Body of pancreas (tissue), 4 donors: Measurements from ENCODE around the gene ZKSCAN4. TPM values are rescaled to one million over a fixed set of nuclear protein-coding genes. Genes with fewer than 3 reads are reported as not detected.

Source experiments
- ATAC-seq: fragments of 150-250 bp; one replicate; pipeline ENCODE4 v1.9.1; 2016
- DNase-seq, 4 donors: peaks; one replicate each; pipeline ENCODE4 v3.0.0-alpha.2; 2019
- H3K27ac ChIP-seq, 4 donors: fragments of 200-600 bp; sonication (generic); 1 replicate in 3 of 4; 2 replicates in 1 of 4; pipeline versions ENCODE4 v1.5.1 to v1.6.1; 2016 to 2019; ENCODE audit warnings: mild to moderate bottlenecking in 1 of 4, mixed read lengths in 1 of 4, moderate library complexity in 1 of 4
- H3K27me3 ChIP-seq, 2 donors: fragments of 200-600 bp; sonication (generic); one replicate each; pipeline ENCODE4 v1.6.0; 2016; ENCODE audit warnings: mild to moderate bottlenecking in 1 of 2
- H3K36me3 ChIP-seq, 2 donors: fragments of 200-600 bp; sonication (generic); replicated peaks in 1 of 2; 2 replicates each; pipeline ENCODE4 v1.5.1; 2016; ENCODE audit warnings: low read depth in 2 of 2; ENCODE audit not compliant: insufficient read depth in 1 of 2
- H3K4me1 ChIP-seq: fragments of 200-600 bp; sonication (generic); one replicate; pipeline ENCODE4 v1.6.0; 2016
- H3K4me3 ChIP-seq, 2 donors: fragments of 200-600 bp; sonication (generic); 1 replicate in 1 of 2; 2 replicates in 1 of 2; pipeline ENCODE4 v1.5.1; 2016 to 2019
- H3K9me3 ChIP-seq, 3 donors: fragments of 200-600 bp; sonication (generic); 1 replicate in 2 of 3; 2 replicates in 1 of 3; pipeline ENCODE4 v1.5.1; 2016
- POLR2A ChIP-seq, 3 donors: fragments of 450-650 bp; IDR thresholded peaks; one replicate each; pipeline ENCODE4 v1.6.1; 2016; ENCODE audit warnings: antibody characterized with exemption in 3 of 3, mild to moderate bottlenecking in 2 of 3
- WGBS, 2 donors: methylation state at CpG; one replicate each; pipeline ENCODE4 v1.1.5; 2017; 5-methylcytosine and 5-hydroxymethylcytosine counted together
- intact Hi-C: fragments of 100-400 bp; cut with DNase I; formaldehyde crosslinking; loops from one replicate; pipeline ENCODE4 v1.15.1; 2023
- total RNA-seq, 2 donors: library from RNA; depleted of rRNA; stranded (reverse); fragments of >200 nt; gene quantifications; one replicate each; pipeline ENCODE4 v1.1.0, GENCODE V29; 2016
- TF ChIP-seq, protein P1 (sequence below), 7 experiments: fragments of 450-650 bp in 4 of 7; fragments of 200-600 bp in 3 of 7; sonication (generic) in 3 of 7; IDR thresholded peaks; one replicate each; pipeline ENCODE4 v1.5.1; 2016 to 2019; ENCODE audit warnings: antibody characterized with exemption in 7 of 7

ZKSCAN4 gene
- total RNA-seq, 2 donors from 2014 or later, result 2.3 to 2.6 TPM

- intact Hi-C loops, result loop anchor here (10.0 kb wide), 1 partner anchor 70 kb away; the partner anchor contains the start of gene ZSCAN31
- DNase-seq (no peak), ATAC-seq (no peak)
- no peak overlapping the region for H3K27ac ChIP-seq
- H3K9me3 ChIP-seq, result no peaks in the 10 kb centered on the region
- H3K27me3 ChIP-seq, result no peaks in the 10 kb centered on the region
- no peak overlapping the region for H3K4me3 ChIP-seq
- H3K36me3 ChIP-seq, result no peaks in the 10 kb centered on the region
- peaks cover 8% of the 10 kb centered on the region for H3K4me1 ChIP-seq
- TF ChIP-seq POLR2A (IDR thresholded peaks at IDR 0.05), result no peak
- TF ChIP-seq, protein P1, sequence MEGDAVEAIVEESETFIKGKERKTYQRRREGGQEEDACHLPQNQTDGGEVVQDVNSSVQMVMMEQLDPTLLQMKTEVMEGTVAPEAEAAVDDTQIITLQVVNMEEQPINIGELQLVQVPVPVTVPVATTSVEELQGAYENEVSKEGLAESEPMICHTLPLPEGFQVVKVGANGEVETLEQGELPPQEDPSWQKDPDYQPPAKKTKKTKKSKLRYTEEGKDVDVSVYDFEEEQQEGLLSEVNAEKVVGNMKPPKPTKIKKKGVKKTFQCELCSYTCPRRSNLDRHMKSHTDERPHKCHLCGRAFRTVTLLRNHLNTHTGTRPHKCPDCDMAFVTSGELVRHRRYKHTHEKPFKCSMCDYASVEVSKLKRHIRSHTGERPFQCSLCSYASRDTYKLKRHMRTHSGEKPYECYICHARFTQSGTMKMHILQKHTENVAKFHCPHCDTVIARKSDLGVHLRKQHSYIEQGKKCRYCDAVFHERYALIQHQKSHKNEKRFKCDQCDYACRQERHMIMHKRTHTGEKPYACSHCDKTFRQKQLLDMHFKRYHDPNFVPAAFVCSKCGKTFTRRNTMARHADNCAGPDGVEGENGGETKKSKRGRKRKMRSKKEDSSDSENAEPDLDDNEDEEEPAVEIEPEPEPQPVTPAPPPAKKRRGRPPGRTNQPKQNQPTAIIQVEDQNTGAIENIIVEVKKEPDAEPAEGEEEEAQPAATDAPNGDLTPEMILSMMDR (IDR thresholded peaks at IDR 0.05), result no peak
- 45 to 56% methylated on average over 4 of the region's 4 CpGs for WGBS, 2 donors
Measured at GRCh38 chr6:28264834-28265401, 12.8 kb upstream of the ZKSCAN4 start.

DNA sequence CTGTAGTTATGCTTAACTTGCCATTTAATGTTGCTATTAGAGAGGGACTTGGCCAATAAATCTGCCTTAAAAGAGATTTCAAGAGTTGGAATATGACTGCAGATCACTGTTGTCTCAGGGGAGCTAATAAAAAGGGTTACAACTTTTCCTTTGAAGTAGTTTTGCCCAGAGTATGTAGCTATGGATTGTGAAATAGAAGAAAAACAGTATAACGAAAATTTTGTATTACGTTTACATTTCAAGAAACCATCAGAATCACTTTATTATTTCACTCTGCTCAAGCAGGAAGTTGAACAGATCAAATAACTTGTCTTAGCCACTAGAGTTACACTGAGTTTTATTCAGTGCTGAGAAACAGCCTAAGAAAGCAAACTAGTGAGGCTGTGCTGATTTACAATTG is 11.9 kb upstream of the ZKSCAN4 start:
- H3K4me3 ChIP-seq, result no peak overlapping the region
- no peaks in the 10 kb centered on the region for H3K9me3 ChIP-seq
- TF ChIP-seq POLR2A (IDR thresholded peaks at IDR 0.05), result no peak
- 55 to 61% methylated on average over 2 of the region's 2 CpGs for WGBS, 2 donors
- H3K27me3 ChIP-seq, result no peaks in the 10 kb centered on the region
- intact Hi-C loops, result loop anchor here (10.0 kb wide), 1 partner anchor 71 kb away; the partner anchor contains the start of gene ZSCAN31
- no peak for ATAC-seq
- no peak for DNase-seq
- H3K27ac ChIP-seq, result no peak overlapping the region
- H3K4me1 ChIP-seq, result peaks cover 14% of the 10 kb centered on the region
- no peaks in the 10 kb centered on the region for H3K36me3 ChIP-seq

DNA sequence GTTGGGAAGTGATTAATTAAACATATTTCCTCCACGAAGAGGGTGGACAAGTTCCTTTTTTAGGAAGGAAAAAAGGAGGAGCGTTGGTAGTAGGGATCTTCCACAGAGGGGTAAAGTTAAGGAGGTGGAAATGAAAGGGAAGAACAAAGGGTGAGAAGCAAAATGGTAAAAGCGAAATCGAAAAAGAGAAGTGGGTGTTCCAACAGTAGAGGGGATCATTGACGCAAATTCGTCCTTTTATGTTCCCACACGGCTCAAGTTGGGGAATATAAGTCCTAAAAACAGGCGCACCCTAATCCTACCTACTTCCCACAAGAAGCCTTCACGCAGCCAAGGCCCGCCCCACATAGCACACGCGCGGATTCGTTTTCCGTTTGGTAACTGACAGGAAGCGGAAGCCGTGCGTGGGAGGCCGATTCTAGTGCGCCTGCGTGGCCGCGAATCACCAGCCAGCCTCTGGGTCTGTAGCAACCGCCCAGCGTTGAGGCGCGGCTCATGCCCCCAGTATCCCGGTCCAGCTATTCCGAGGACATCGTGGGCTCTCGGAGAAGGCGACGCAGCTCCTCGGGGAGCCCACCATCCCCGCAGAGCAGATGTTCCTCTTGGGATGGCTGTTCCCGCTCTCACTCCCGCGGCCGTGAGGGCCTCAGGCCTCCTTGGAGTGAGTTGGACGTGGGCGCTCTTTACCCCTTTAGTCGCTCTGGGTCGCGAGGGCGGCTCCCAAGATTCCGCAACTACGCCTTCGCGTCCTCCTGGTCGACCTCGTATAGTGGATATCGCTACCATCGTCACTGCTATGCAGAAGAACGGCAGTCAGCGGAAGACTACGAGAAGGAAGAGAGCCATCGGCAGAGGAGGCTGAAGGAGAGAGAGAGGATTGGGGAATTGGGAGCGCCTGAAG is 7.1 kb upstream of the ZKSCAN4 start, which contains the start of gene NKAPL:
TSS of gene NKAPL (plus strand) at position 421 of the 901 bp plus-strand sequence. CDS start at position 496, 75 bp downstream.
- no peaks in the 10 kb centered on the region for H3K9me3 ChIP-seq
- H3K27ac ChIP-seq, result no peak within 1 kb of the TSS
- WGBS, 2 donors, result 27 to 33% methylated on average over 42 to 58 of the region's 58 CpGs
- H3K4me3 ChIP-seq, result peak within 1 kb of the TSS in 1 of 2 donors; percentile 1
- H3K27me3 ChIP-seq, result no peaks in the 10 kb centered on the region
- TF ChIP-seq, protein P1 (IDR thresholded peaks at IDR 0.05), result no peak
- peak in 1 of 3 donors; percentile 27 for TF ChIP-seq POLR2A (IDR thresholded peaks at IDR 0.05)
- ATAC-seq, result peak; percentile 56
- H3K4me1 ChIP-seq, result peaks cover 10% of the 10 kb centered on the region
- peak; percentile 68 to 78 (median 70) for DNase-seq
- intact Hi-C loops, result loop anchor here (10.0 kb wide), 1 partner anchor 134 kb away; the partner anchor contains the start of gene ZSCAN16
- H3K36me3 ChIP-seq, result no peaks in the 10 kb centered on the region

GRCh38 chr6:28257042-28257441 is 5.0 kb upstream of the ZKSCAN4 start:
- WGBS, 2 donors, result 0% methylated on average over 1 of the region's 1 CpG; no CpG with 5 or more reads in 1 of the 2 donors

More at GRCh38 chr6:28257042-28257441, 5.0 kb upstream of the ZKSCAN4 start:
- intact Hi-C loops, result loop anchor here (10.0 kb wide), 1 partner anchor 132 kb away; the partner anchor contains the start of gene ZSCAN16
- peaks cover 16% of the 10 kb centered on the region for H3K4me1 ChIP-seq
- H3K27me3 ChIP-seq, result no peaks in the 10 kb centered on the region
- no peak overlapping the region for H3K4me3 ChIP-seq
- no peaks in the 10 kb centered on the region for H3K9me3 ChIP-seq
- no peaks in the 10 kb centered on the region for H3K36me3 ChIP-seq
- TF ChIP-seq, protein P1 (IDR thresholded peaks at IDR 0.05), result no peak
- TF ChIP-seq POLR2A (IDR thresholded peaks at IDR 0.05), result no peak
- H3K27ac ChIP-seq, result no peak overlapping the region
- ATAC-seq (no peak), DNase-seq (no peak)
